Right forelimb (tissue), 1 donor: ENCODE measurements around the gene CD1B.
"Not testable (repeated sequence)": the region's sequence is repeated elsewhere in the genome, so short reads cannot be mapped to it uniquely, and the experiment has no call there.

Experiments used
- DNase-seq: peaks from one replicate; pipeline ENCODE4 v3.0.0-alpha.2; 2018

Gene CD1B

GRCh38 chr1:158327481-158327880, 3.9 kb downstream of the CD1B start:
- DNase-seq, result no peak

GRCh38 chr1:158324395-158324794, 6.9 kb downstream of the CD1B start:
- DNase-seq, result no peak

- no peak for DNase-seq
These were observed 7.5 kb downstream of the CD1B start for GRCh38 chr1:158323866-158324265.

GRCh38 chr1:158311066-158311465, 20.3 kb downstream of the CD1B start:
- DNase-seq, result no peak

- DNase-seq, result no peak
These were observed 20.7 kb downstream of the CD1B start for GRCh38 chr1:158310623-158311022.

- no peak for DNase-seq
These were observed 35.5 kb downstream of the CD1B start for GRCh38 chr1:158295791-158296190.

GRCh38 chr1:158290321-158290844, 40.9 kb downstream of the CD1B start:
- DNase-seq, result no peak

- no peak for DNase-seq
These were observed 41.5 kb downstream of the CD1B start, which contains the start of gene CD1C for GRCh38 chr1:158289811-158290210. Gene CD1C (plus strand): TSS chr1:158289923. CDS start chr1:158290065, 142 bp downstream.

GRCh38 chr1:158286941-158287346, 44.4 kb downstream of the CD1B start:
- no peak for DNase-seq

- no peak for DNase-seq
These were observed 44.8 kb downstream of the CD1B start for GRCh38 chr1:158286487-158286886.

- no peak for DNase-seq
These were observed 45.5 kb downstream of the CD1B start for GRCh38 chr1:158285756-158286241.

- no peak for DNase-seq
These were observed 47.4 kb downstream of the CD1B start for GRCh38 chr1:158283965-158284364.

- DNase-seq, result not testable (repeated sequence)
These were observed 48.9 kb downstream of the CD1B start for GRCh38 chr1:158282421-158282820.
